Subcutaneous adipose tissue (tissue), 4 donors: ENCODE results near the gene THAP7. TPM values are rescaled to one million over a fixed set of nuclear protein-coding genes. Genes with fewer than 3 reads are reported as not detected.

Experiments used
- CTCF ChIP-seq: fragments of 450-650 bp; IDR thresholded peaks from one replicate; pipeline ENCODE4 v1.5.1; 2016; ENCODE audit warnings: low read depth, mild to moderate bottlenecking, control low read depth, antibody characterized with exemption, moderate library complexity
- total RNA-seq, 4 donors: library from RNA; depleted of rRNA; stranded (reverse); fragments of >200 nt; gene quantifications; one replicate each; pipeline ENCODE4 v1.1.0, GENCODE V29; 2016

THAP7 gene
- total RNA-seq, 4 donors from 2014 or later, result 20.7 to 26.6 (median 23.5) TPM

GRCh38 chr22:21028277-21029251, 26.6 kb upstream of the THAP7 start:
- no peak for TF ChIP-seq CTCF

- no peak for TF ChIP-seq CTCF
Observed at GRCh38 chr22:21026783-21027692, 25.1 kb upstream of the THAP7 start.

- TF ChIP-seq CTCF, result no peak
Observed at GRCh38 chr22:21025763-21026755, 24.1 kb upstream of the THAP7 start.

GRCh38 chr22:21025266-21025665, 23.3 kb upstream of the THAP7 start:
- TF ChIP-seq CTCF, result no peak

GRCh38 chr22:21022955-21023614, 21.2 kb upstream of the THAP7 start:
- no peak for TF ChIP-seq CTCF

GRCh38 chr22:21022507-21022906, 20.6 kb upstream of the THAP7 start:
- no peak for TF ChIP-seq CTCF
